ENCODE data around the gene TBX18. TPM values are rescaled to one million over a fixed set of nuclear protein-coding genes. Genes with fewer than 3 reads are reported as not detected.

The TBX18 gene
- total and polyA plus RNA-seq, 10 of the 15 experiments (the other 5 are each of a cell fraction or from before 2014, with no cell fraction given): 0.03 to 6.1 (median 0.17) TPM; not detected in 6

GRCh38 chr6:84645000-84645399, 119.4 kb downstream of the TBX18 start:
- intact Hi-C loops (cut with micrococcal nuclease; ENCODE audit: unreplicated experiment): no loop called here
- CTCF ChIA-PET: interaction anchor here (0.6 kb wide), 1 partner anchor 1096 kb away, joined by 3 read pairs; no protein-coding TSS in a partner anchor
- no peak overlapping the region for H2AFZ ChIP-seq (ENCODE audit: control insufficient read depth, low read depth, low read length)
- no peak overlapping the region for H3K4me2 ChIP-seq (ENCODE audit: control insufficient read depth, insufficient read depth)
- SMC1A ChIA-PET (ENCODE audit: uncharacterized antibody, unreplicated experiment): interaction anchor here (1.2 to 1.4 kb wide), 2 partner anchors 62 to 77 kb away, joined by 4 read pairs; no protein-coding TSS in a partner anchor
- H4K20me1 ChIP-seq (ENCODE audit: control insufficient read depth, insufficient read depth): no peaks in the 10 kb centered on the region
- POLR2A ChIA-PET: no interaction called here
- in situ Hi-C loops (cut with MboI): no loop called here
- no peak overlapping the region for H3K27ac ChIP-seq (ENCODE audit: control insufficient read depth, insufficient read depth)
- TF ChIP-seq CREB1 (IDR thresholded peaks at IDR 0.05; ENCODE audit: low read depth) (no peak), NR2C2 (IDR thresholded peaks at IDR 0.05; ENCODE audit: borderline replicate concordance, control insufficient read depth, insufficient read length, low read depth) (no peak), IKZF2 (IDR thresholded peaks at IDR 0.05) (no peak), RB1 (IDR thresholded peaks at IDR 0.05; ENCODE audit: borderline replicate concordance) (no peak), ZBTB33 (IDR thresholded peaks at IDR 0.05) (no peak), TAF1 (IDR thresholded peaks at IDR 0.05; ENCODE audit: borderline replicate concordance, low read depth, low read length) (no peak), POLR2AphosphoS2 (IDR thresholded peaks at IDR 0.05; ENCODE audit: low read depth, low read length) (no peak), STAT1 (conservative IDR thresholded peaks at IDR 0.05) (no peak), NFIC (IDR thresholded peaks at IDR 0.05; ENCODE audit: low read depth, low read length) (no peak), POLR2A (IDR thresholded peaks at IDR 0.05; ENCODE audit: low read depth, low read length) (no peak), POLR2AphosphoS5 (IDR thresholded peaks at IDR 0.05; ENCODE audit: low read length) (no peak), NR2C1 (IDR thresholded peaks at IDR 0.05) (no peak)
- TF ChIP-seq, protein P1, sequence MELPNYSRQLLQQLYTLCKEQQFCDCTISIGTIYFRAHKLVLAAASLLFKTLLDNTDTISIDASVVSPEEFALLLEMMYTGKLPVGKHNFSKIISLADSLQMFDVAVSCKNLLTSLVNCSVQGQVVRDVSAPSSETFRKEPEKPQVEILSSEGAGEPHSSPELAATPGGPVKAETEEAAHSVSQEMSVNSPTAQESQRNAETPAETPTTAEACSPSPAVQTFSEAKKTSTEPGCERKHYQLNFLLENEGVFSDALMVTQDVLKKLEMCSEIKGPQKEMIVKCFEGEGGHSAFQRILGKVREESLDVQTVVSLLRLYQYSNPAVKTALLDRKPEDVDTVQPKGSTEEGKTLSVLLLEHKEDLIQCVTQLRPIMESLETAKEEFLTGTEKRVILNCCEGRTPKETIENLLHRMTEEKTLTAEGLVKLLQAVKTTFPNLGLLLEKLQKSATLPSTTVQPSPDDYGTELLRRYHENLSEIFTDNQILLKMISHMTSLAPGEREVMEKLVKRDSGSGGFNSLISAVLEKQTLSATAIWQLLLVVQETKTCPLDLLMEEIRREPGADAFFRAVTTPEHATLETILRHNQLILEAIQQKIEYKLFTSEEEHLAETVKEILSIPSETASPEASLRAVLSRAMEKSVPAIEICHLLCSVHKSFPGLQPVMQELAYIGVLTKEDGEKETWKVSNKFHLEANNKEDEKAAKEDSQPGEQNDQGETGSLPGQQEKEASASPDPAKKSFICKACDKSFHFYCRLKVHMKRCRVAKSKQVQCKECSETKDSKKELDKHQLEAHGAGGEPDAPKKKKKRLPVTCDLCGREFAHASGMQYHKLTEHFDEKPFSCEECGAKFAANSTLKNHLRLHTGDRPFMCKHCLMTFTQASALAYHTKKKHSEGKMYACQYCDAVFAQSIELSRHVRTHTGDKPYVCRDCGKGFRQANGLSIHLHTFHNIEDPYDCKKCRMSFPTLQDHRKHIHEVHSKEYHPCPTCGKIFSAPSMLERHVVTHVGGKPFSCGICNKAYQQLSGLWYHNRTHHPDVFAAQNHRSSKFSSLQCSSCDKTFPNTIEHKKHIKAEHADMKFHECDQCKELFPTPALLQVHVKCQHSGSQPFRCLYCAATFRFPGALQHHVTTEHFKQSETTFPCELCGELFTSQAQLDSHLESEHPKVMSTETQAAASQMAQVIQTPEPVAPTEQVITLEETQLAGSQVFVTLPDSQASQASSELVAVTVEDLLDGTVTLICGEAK (IDR thresholded peaks at IDR 0.05; ENCODE audit: borderline replicate concordance): no peak
- TF ChIP-seq, protein P2, sequence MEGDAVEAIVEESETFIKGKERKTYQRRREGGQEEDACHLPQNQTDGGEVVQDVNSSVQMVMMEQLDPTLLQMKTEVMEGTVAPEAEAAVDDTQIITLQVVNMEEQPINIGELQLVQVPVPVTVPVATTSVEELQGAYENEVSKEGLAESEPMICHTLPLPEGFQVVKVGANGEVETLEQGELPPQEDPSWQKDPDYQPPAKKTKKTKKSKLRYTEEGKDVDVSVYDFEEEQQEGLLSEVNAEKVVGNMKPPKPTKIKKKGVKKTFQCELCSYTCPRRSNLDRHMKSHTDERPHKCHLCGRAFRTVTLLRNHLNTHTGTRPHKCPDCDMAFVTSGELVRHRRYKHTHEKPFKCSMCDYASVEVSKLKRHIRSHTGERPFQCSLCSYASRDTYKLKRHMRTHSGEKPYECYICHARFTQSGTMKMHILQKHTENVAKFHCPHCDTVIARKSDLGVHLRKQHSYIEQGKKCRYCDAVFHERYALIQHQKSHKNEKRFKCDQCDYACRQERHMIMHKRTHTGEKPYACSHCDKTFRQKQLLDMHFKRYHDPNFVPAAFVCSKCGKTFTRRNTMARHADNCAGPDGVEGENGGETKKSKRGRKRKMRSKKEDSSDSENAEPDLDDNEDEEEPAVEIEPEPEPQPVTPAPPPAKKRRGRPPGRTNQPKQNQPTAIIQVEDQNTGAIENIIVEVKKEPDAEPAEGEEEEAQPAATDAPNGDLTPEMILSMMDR (IDR thresholded peaks at IDR 0.05 in 2 of 3, conservative IDR thresholded peaks at IDR 0.05 in 1 of 3; ENCODE audit: control insufficient read depth in 2 of 3, extremely low read depth in 1 of 3, insufficient read depth in 1 of 3, low read depth in 3 of 3, low read length in 3 of 3): no peak
- no peaks in the 10 kb centered on the region for H3K36me3 ChIP-seq (ENCODE audit: control insufficient read depth in 2 of 2, insufficient read depth in 2 of 2, low read length in 1 of 2)
- RAD21 ChIA-PET (ENCODE audit: unreplicated experiment): no interaction called here
- no peak for DNase-seq (ENCODE audit: low read depth, low spot score)
- no peaks in the 10 kb centered on the region for H3K4me1 ChIP-seq (ENCODE audit: control insufficient read depth, insufficient read depth, low read length)
- no peaks in the 10 kb centered on the region for H3K27me3 ChIP-seq (replicated peaks in 1 of 2; ENCODE audit: control insufficient read depth in 2 of 2, insufficient read depth in 2 of 2, low read length in 1 of 2)
- no peak for ATAC-seq
- FAIRE-seq: no peak
- BruUV-seq (replicated peaks): no TSS peak
- no peaks in the 10 kb centered on the region for H3K79me2 ChIP-seq (ENCODE audit: control insufficient read depth, insufficient read depth, low read length)
- no peaks in the 10 kb centered on the region for H3K9me3 ChIP-seq (replicated peaks; ENCODE audit: control insufficient read depth, insufficient read depth, low read length)
- no peak overlapping the region for H3K9ac ChIP-seq (ENCODE audit: control insufficient read depth, insufficient read depth, low read length)
- H3K4me3 ChIP-seq: no peak overlapping the region

Measured in GM12878 (cell line).